Esophagus muscularis mucosa (tissue), 4 donors: Measurements from ENCODE around the gene LACC1. TPM values are rescaled to one million over a fixed set of nuclear protein-coding genes. Genes with fewer than 3 reads are reported as not detected.

Experiments used
- DNase-seq: peaks from one replicate; pipeline ENCODE4 v3.0.0-alpha.2; 2017; ENCODE audit errors: extremely low spot score
- H3K27ac ChIP-seq, 4 donors: fragments of 200-600 bp; sonication (generic); replicated peaks in 1 of 4; 1 replicate in 3 of 4; 2 replicates in 1 of 4; pipeline ENCODE4 v1.5.1; 2016 to 2019; ENCODE audit warnings: mild to moderate bottlenecking in 1 of 4
- H3K27me3 ChIP-seq, 4 donors: fragments of 200-600 bp; sonication (generic); one replicate each; pipeline versions ENCODE4 v1.5.1 to v1.6.0; 2016 to 2019
- H3K36me3 ChIP-seq, 4 donors: fragments of 200-600 bp; sonication (generic); one replicate each; pipeline ENCODE4 v1.5.1; 2016 to 2019
- H3K4me1 ChIP-seq, 4 donors: fragments of 200-600 bp; sonication (generic); one replicate each; pipeline ENCODE4 v1.5.1; 2016 to 2019
- H3K4me3 ChIP-seq, 4 donors: fragments of 200-600 bp; sonication (generic); 1 replicate in 2 of 4; 2 replicates in 2 of 4; pipeline ENCODE4 v1.5.1; 2016 to 2019; ENCODE audit warnings: mild to moderate bottlenecking in 4 of 4, moderate library complexity in 1 of 4
- H3K9me3 ChIP-seq, 4 donors: fragments of 200-600 bp; sonication (generic); 1 replicate in 3 of 4; 2 replicates in 1 of 4; pipeline ENCODE4 v1.5.1; 2016 to 2019
- CTCF ChIP-seq, 3 experiments: fragments of 200-600 bp in 2 of 3; fragments of 450-650 bp in 1 of 3; sonication (generic) in 2 of 3; IDR thresholded peaks; one replicate each; pipeline ENCODE4 v1.5.1; 2017 to 2019; ENCODE audit warnings: antibody characterized with exemption in 3 of 3, mild to moderate bottlenecking in 2 of 3, moderate library complexity in 1 of 3
- EP300 ChIP-seq: sonication (generic); formaldehyde crosslinking; IDR thresholded peaks from one replicate; pipeline ENCODE4 v1.6.1; 2017; ENCODE audit warnings: antibody characterized with exemption
- POLR2A ChIP-seq: fragments of 450-650 bp; IDR thresholded peaks from one replicate; pipeline ENCODE4 v1.6.1; 2017; ENCODE audit warnings: antibody characterized with exemption, moderate library complexity, mild to moderate bottlenecking, low read depth
- POLR2AphosphoS5 ChIP-seq, 2 donors: sonication (generic); formaldehyde crosslinking; IDR thresholded peaks; one replicate each; pipeline ENCODE4 v1.6.1; 2017; ENCODE audit warnings: antibody characterized with exemption in 2 of 2
- WGBS: methylation state at CpG from one replicate; pipeline ENCODE4 v1.1.5; 2018; 5-methylcytosine and 5-hydroxymethylcytosine counted together
- intact Hi-C: fragments of 100-400 bp; cut with DNase I; formaldehyde crosslinking; loops from one replicate; pipeline ENCODE4 v1.15.1; 2023
- total RNA-seq, 4 donors: library from RNA; depleted of rRNA; stranded (reverse); fragments of >200 nt; gene quantifications; one replicate each; pipeline versions ENCODE4 v1.1.0 to v1.2.1, GENCODE V29; 2016

Gene LACC1
- total RNA-seq, 4 donors from 2014 or later = 9.0 to 13.3 (median 11.3) TPM

- no peaks in the 10 kb centered on the region for H3K36me3 ChIP-seq
- peak overlapping the region; percentile 77 to 93 (median 86) for H3K4me3 ChIP-seq
- DNase-seq = no peak
- no peaks in the 10 kb centered on the region for H3K27me3 ChIP-seq
- no peaks in the 10 kb centered on the region for H3K9me3 ChIP-seq
- WGBS = 48% methylated on average over 15 of the region's 15 CpGs
- H3K27ac ChIP-seq = peak overlapping the region; percentile 95 to 99 (median 97)
- H3K4me1 ChIP-seq = peaks cover 12 to 25% (median 22%) of the 10 kb centered on the region in 4 donors
- TF ChIP-seq POLR2AphosphoS5 (IDR thresholded peaks at IDR 0.05) = no peak
- TF ChIP-seq POLR2A = no peak
- peak in 1 of 3 experiments; percentile 6 for TF ChIP-seq CTCF (IDR thresholded peaks at IDR 0.05)
- intact Hi-C loops = no loop called here
Measured at GRCh38 chr13:43880214-43880855, 631 bp downstream of the LACC1 start.

- no peaks in the 10 kb centered on the region for H3K36me3 ChIP-seq
- intact Hi-C loops = no loop called here
- H3K27ac ChIP-seq = no peak overlapping the region
- no peak for DNase-seq
- TF ChIP-seq POLR2A = no peak
- TF ChIP-seq EP300 = no peak
- no peak for TF ChIP-seq CTCF (IDR thresholded peaks at IDR 0.05)
- no peak for TF ChIP-seq POLR2AphosphoS5 (IDR thresholded peaks at IDR 0.05)
- H3K4me3 ChIP-seq = no peak overlapping the region
- H3K4me1 ChIP-seq = peaks cover 12 to 25% (median 22%) of the 10 kb centered on the region in 4 donors
- no peaks in the 10 kb centered on the region for H3K27me3 ChIP-seq
- H3K9me3 ChIP-seq = no peaks in the 10 kb centered on the region
Measured at GRCh38 chr13:43880926-43881325, 1.2 kb downstream of the LACC1 start.

GRCh38 chr13:43881580-43881979 lies 1.9 kb downstream of the LACC1 start:
- intact Hi-C loops = no loop called here
- no peak overlapping the region for H3K27ac ChIP-seq
- TF ChIP-seq EP300 (no peak), POLR2A (no peak), CTCF (IDR thresholded peaks at IDR 0.05) (no peak), POLR2AphosphoS5 (IDR thresholded peaks at IDR 0.05) (no peak)
- no peaks in the 10 kb centered on the region for H3K9me3 ChIP-seq
- H3K27me3 ChIP-seq = no peaks in the 10 kb centered on the region
- H3K4me3 ChIP-seq = no peak overlapping the region
- H3K4me1 ChIP-seq = peaks cover 12 to 25% (median 22%) of the 10 kb centered on the region in 4 donors
- H3K36me3 ChIP-seq = no peaks in the 10 kb centered on the region
- DNase-seq = no peak

GRCh38 chr13:43883631-43884030 lies 3.9 kb downstream of the LACC1 start:
- no peak for DNase-seq
- no peak overlapping the region for H3K27ac ChIP-seq
- H3K27me3 ChIP-seq = no peaks in the 10 kb centered on the region
- H3K4me3 ChIP-seq = no peak overlapping the region
- no peak for TF ChIP-seq EP300
- no peak for TF ChIP-seq POLR2A
- TF ChIP-seq POLR2AphosphoS5 (IDR thresholded peaks at IDR 0.05) = no peak
- no peak for TF ChIP-seq CTCF (IDR thresholded peaks at IDR 0.05)
- no peaks in the 10 kb centered on the region for H3K36me3 ChIP-seq
- H3K9me3 ChIP-seq = no peaks in the 10 kb centered on the region
- peaks cover 5 to 16% (median 15%) of the 10 kb centered on the region in 4 donors for H3K4me1 ChIP-seq
- intact Hi-C loops = no loop called here
- WGBS = 96% methylated on average over 3 of the region's 3 CpGs

- TF ChIP-seq EP300 = no peak
- no peak for TF ChIP-seq POLR2A
- TF ChIP-seq CTCF (IDR thresholded peaks at IDR 0.05) = no peak
- TF ChIP-seq POLR2AphosphoS5 (IDR thresholded peaks at IDR 0.05) = no peak
- Histone ChIP-seq H3K9me3 (no peaks in the 10 kb centered on the region), H3K27ac (no peak overlapping the region), H3K4me1 (peaks cover 3 to 14% (median 13%) of the 10 kb centered on the region in 4 donors), H3K27me3 (no peaks in the 10 kb centered on the region), H3K4me3 (no peak overlapping the region), H3K36me3 (no peaks in the 10 kb centered on the region)
- DNase-seq = no peak
- 100% methylated on average over 1 of the region's 1 CpG for WGBS
- intact Hi-C loops = no loop called here
Measured at GRCh38 chr13:43884222-43884621, 4.5 kb downstream of the LACC1 start.
